IPS-18c (cell line): Measurements from ENCODE around the gene BCKDHA.

Experiments used
- H3K4me3 ChIP-seq: 2 replicates; pipeline ENCODE4 v1.7.0; 2013; ENCODE audit warnings: low read depth, mild to moderate bottlenecking, low read length, moderate library complexity; ENCODE audit not compliant: insufficient read depth
- H3K9me3 ChIP-seq: one replicate; pipeline ENCODE4 v1.6.1; 2013; ENCODE audit warnings: mild to moderate bottlenecking, low read length, moderate library complexity; ENCODE audit not compliant: control insufficient read depth, insufficient read depth

The BCKDHA gene

GRCh38 chr19:41414461-41414860, 16.8 kb downstream of the BCKDHA start:
- Histone ChIP-seq H3K9me3 (peaks cover 3% of the 10 kb centered on the region), H3K4me3 (no peak overlapping the region)

DNA sequence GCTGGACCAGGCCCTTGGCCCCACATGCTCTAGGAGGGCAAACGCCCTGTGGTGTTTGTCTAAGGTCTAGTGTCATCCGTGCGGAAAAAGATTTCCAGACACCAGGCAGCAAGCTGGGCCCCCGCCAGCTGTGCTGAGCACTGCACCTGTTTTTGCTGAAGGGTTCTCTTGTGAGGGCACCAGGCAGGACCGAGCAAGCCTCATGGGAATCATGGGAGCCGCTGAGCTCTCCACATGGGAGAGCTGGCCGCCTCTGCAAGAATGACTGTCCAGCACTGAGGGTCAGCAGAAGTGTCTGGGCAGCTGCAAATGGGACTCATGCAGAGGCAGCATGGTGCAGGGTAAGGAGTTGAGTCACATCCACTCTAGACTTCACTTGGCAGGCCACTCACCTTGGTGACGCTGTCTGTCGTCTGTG, 17.5 kb downstream of the BCKDHA start:
- no peak overlapping the region for H3K4me3 ChIP-seq
- H3K9me3 ChIP-seq, result peaks cover 3% of the 10 kb centered on the region

DNA sequence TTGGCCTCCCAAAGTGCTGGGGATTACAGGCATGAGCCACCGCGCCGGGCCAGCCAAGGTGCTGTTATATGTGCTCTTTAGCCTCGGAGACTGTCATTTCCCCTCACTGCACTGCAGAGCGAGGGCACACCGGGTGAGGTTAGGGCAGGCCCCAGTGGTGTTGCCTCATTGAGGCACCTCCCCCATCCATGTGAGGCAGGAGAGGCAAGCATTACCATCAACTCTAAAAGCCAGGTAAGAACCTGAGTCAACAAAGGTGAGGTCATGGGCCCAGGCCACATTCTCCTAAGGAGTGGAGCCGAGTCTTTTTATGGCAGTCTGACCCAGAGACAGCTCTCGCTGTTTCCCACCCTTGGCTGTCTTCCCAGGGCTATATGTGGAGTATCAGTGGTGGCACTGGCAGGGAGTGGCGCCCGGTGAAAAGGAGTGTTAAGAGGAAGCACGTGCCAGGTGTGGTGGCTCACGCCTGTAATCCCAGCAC, 18.6 kb downstream of the BCKDHA start:
- Histone ChIP-seq H3K4me3 (no peak overlapping the region), H3K9me3 (peaks cover 3% of the 10 kb centered on the region)

DNA sequence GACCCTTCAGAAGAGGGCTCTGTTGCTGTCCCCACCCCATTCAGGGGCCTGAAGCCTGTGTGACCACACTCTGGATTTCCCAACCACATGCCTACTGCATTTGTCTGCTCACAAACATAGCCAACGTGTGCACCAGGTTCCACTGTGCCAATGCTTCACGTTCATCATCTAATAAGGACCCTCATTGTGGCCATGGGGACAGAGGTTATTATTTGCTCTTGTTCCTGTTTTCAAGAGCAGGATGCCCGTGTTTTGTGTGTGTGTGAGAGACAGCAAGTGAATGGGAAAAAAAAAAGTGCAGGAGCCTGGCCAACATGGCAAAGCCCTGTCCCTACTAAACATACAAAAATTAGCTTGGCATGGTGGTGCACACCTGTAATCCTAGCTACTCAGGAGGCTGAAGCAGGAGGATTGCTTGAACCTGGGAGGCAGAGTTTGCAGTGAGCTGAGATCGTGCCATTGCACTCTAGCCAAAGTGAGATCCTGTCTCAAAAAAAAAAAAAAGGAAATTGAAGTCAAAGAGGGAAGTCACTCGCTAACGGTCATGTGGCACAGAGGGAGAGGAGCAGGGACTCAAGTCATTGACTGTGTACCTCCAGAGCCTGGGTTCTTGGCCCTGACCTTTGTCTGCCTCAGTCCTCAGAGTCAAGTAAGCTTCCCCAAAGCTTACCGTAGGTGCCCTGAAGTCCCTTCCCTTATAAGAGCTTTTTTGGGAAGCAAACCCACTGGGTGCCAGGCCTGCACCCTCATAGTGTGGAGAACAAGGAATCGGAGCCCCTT, 22.7 kb downstream of the BCKDHA start:
- H3K9me3 ChIP-seq, result no peaks in the 10 kb centered on the region
- H3K4me3 ChIP-seq, result no peak overlapping the region

DNA sequence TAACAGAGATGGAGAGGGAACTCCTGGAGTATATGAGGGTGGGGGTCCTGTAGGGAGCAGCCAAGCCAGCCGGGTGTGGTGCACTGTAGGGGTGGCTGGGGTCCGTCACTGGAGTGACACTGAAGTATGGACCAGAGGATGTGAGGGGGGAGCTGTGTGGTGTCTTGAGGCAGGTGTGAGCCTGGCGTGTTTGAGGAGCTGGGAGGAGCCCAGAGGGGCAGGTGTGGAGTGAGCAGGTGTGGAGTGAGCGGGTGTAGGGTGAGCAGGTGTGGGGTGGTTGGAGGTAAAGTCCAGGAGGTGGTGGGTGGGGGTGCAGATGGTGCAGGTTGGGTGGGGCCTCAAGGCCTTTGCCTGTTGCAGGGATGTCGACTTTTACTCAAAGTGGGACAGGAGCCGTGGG, 23.7 kb downstream of the BCKDHA start:
- no peaks in the 10 kb centered on the region for H3K9me3 ChIP-seq
- H3K4me3 ChIP-seq, result no peak overlapping the region

GRCh38 chr19:41421973-41422372, 24.4 kb downstream of the BCKDHA start:
- Histone ChIP-seq H3K9me3 (no peaks in the 10 kb centered on the region), H3K4me3 (no peak overlapping the region)

DNA sequence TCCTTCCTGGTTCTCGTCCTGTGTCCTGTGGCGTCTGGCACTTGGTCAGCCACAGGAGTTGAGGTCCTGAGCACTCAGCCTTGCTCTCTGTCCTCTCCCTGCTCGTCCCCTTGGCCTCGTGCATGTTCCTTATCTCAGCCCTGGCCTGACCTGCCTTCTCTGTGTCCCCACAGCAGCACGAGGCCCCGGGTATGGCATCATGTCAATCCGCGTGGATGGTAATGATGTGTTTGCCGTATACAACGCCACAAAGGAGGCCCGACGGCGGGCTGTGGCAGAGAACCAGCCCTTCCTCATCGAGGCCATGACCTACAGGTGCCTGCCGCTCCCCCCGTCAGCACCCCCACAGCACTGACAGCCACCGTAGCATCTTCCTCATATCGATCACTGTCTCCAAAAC, 24.8 kb downstream of the BCKDHA start:
- H3K9me3 ChIP-seq, result no peaks in the 10 kb centered on the region
- no peak overlapping the region for H3K4me3 ChIP-seq

GRCh38 chr19:41422955-41423354, 25.3 kb downstream of the BCKDHA start:
- no peaks in the 10 kb centered on the region for H3K9me3 ChIP-seq
- no peak overlapping the region for H3K4me3 ChIP-seq

- Histone ChIP-seq H3K9me3 (no peaks in the 10 kb centered on the region), H3K4me3 (no peak overlapping the region)
Observed at GRCh38 chr19:41424335-41425173, 26.9 kb downstream of the BCKDHA start.

- Histone ChIP-seq H3K9me3 (no peaks in the 10 kb centered on the region), H3K4me3 (no peak overlapping the region)
Observed at GRCh38 chr19:41425174-41426115, 27.8 kb downstream of the BCKDHA start.

DNA sequence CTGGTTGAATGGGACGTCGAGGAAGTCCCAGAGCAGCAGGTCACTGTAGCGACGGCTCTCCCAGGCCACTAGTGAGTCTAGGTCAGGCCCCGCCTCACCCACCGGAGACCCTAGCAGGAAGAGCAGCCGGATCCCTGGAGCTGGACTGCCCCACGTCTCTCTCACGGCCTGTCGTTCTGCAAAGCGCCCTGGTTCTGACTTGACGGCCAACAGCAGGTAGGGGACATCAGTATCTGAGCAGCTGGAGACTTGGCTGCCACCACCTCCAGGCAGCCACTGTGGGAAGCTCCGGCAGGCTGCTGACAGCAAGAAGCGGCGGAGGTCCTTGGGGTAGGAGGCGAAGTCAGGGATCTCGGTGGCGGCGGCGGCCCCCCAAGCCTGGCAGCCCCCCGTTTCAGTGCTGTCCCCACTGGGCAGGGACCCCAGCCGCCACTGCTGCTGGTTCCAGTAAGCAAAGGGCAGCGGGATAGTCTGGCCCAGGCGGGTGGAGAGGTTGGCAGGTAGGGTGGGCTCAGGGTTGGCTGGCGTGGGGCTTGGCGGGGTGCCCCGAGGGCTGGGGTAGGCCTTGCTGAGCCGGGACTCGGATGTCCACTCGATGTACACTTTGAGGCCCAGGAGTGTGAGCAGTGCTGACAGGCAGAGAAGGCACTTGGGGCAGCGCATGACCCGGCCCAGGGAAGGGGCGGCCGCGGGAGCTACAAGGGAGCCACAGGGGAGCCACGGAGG, 28.7 kb downstream of the BCKDHA start:
- Histone ChIP-seq H3K9me3 (no peaks in the 10 kb centered on the region), H3K4me3 (peak overlapping the region; percentile 40; the same call in 1 of the 2 replicates)

GRCh38 chr19:41426952-41427646, 29.5 kb downstream of the BCKDHA start, which contains the start of gene B3GNT8:
Gene B3GNT8 (minus strand): TSS chr19:41427374. CDS start chr19:41426778, 596 bp downstream.
- Histone ChIP-seq H3K9me3 (no peaks in the 10 kb centered on the region), H3K4me3 (peak within 1 kb of the TSS; percentile 58)

GRCh38 chr19:41427647-41428480, 30.2 kb downstream of the BCKDHA start:
- no peaks in the 10 kb centered on the region for H3K9me3 ChIP-seq

GRCh38 chr19:41428481-41428859, 30.9 kb downstream of the BCKDHA start:
- H3K4me3 ChIP-seq, result peak overlapping the region; percentile 58
- no peaks in the 10 kb centered on the region for H3K9me3 ChIP-seq

More at GRCh38 chr19:41427647-41428480, 30.2 kb downstream of the BCKDHA start:
- peak overlapping the region; percentile 58 for H3K4me3 ChIP-seq

DNA sequence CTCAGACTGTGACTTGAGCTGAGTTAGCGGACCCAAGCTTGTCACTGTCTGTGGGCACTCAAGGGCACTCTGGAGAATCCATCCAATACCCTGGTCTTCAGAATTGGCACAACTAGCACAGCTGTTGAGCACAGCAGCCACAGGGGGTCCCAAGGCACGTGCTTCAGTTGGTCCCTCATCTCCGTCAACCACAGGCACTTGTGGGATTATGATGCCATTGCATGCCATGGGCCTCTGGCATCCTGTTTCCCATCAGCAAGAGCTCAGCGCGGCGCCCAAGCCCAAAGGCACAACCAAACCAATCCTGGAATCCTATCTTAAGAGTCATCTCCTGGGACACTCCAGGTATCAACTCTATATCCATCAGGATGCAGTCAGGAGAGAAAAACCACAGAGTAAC, 33.3 kb downstream of the BCKDHA start:
- Histone ChIP-seq H3K4me3 (no peak overlapping the region), H3K9me3 (no peaks in the 10 kb centered on the region)
